Parathyroid adenoma (tissue), 2 donors: Measurements from ENCODE around the gene FABP1.

Source experiments
- H2AFZ ChIP-seq: fragments of 300-600 bp; sonication (generic); one replicate; pipeline ENCODE4 v1.7.0; 2017; ENCODE audit warnings: antibody characterized with exemption, mild to moderate bottlenecking
- H3K27ac ChIP-seq: fragments of 300-600 bp; sonication (generic); one replicate; pipeline ENCODE4 v1.7.0; 2017
- H3K27me3 ChIP-seq: fragments of 300-600 bp; sonication (generic); one replicate; pipeline ENCODE4 v1.7.0; 2017; ENCODE audit warnings: low read length; ENCODE audit not compliant: control insufficient read depth, insufficient read depth
- H3K36me3 ChIP-seq: fragments of 300-600 bp; sonication (generic); one replicate; pipeline ENCODE4 v1.7.0; 2017; ENCODE audit warnings: low read length; ENCODE audit not compliant: control insufficient read depth, insufficient read depth
- H3K4me1 ChIP-seq: fragments of 300-600 bp; sonication (generic); one replicate; pipeline ENCODE4 v1.7.0; 2017; ENCODE audit warnings: control low read depth
- H3K4me2 ChIP-seq: fragments of 300-600 bp; sonication (generic); one replicate; pipeline ENCODE4 v1.7.0; 2017; ENCODE audit warnings: low read length
- H3K4me3 ChIP-seq: fragments of 300-600 bp; sonication (generic); one replicate; pipeline ENCODE4 v1.7.0; 2017; ENCODE audit warnings: low read depth, low read length
- H3K79me2 ChIP-seq: fragments of 300-600 bp; sonication (generic); one replicate; pipeline ENCODE4 v1.7.0; 2017; ENCODE audit warnings: control low read depth
- H3K9ac ChIP-seq: fragments of 300-600 bp; sonication (generic); one replicate; pipeline ENCODE4 v1.7.0; 2017; ENCODE audit warnings: mild to moderate bottlenecking
- H3K9me3 ChIP-seq: fragments of 300-600 bp; sonication (generic); one replicate; pipeline ENCODE4 v1.7.0; 2017; ENCODE audit warnings: low read length; ENCODE audit not compliant: control insufficient read depth
- TF ChIP-seq, protein P1 (sequence below): fragments of 300-600 bp; sonication (generic); IDR thresholded peaks from one replicate; pipeline ENCODE4 v1.7.0; 2017; ENCODE audit warnings: antibody characterized with exemption, mild to moderate bottlenecking
- donor health status: primary hyperparathyroidism.

The FABP1 gene

DNA sequence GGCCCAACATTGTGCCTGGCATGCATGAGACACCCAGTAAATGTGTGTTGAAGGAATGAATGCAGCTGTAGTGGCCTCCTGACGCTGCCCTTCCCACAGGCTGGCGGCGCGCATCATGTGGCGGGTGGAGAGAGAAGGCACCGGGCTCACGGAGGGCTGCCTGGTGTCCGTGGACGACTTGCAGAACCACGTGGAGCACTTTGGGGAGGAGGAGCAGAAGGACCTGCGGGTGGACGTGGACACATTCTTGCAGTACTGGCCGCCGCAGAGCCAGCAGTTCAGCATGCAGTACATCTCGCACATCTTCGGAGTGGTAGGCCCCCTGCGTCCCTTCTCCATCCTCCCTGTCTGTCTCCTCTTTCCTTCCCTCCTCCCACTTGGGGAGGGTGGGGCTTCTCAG lies 40.1 kb downstream of the FABP1 start:
- no peak overlapping the region for H3K9ac ChIP-seq
- H3K4me3 ChIP-seq, result no peak overlapping the region
- no peaks in the 10 kb centered on the region for H3K36me3 ChIP-seq
- H3K4me2 ChIP-seq, result no peak overlapping the region
- H3K27ac ChIP-seq, result no peak overlapping the region
- H3K27me3 ChIP-seq, result no peaks in the 10 kb centered on the region
- H2AFZ ChIP-seq, result no peak overlapping the region
- no peaks in the 10 kb centered on the region for H3K9me3 ChIP-seq
- TF ChIP-seq, protein P1, sequence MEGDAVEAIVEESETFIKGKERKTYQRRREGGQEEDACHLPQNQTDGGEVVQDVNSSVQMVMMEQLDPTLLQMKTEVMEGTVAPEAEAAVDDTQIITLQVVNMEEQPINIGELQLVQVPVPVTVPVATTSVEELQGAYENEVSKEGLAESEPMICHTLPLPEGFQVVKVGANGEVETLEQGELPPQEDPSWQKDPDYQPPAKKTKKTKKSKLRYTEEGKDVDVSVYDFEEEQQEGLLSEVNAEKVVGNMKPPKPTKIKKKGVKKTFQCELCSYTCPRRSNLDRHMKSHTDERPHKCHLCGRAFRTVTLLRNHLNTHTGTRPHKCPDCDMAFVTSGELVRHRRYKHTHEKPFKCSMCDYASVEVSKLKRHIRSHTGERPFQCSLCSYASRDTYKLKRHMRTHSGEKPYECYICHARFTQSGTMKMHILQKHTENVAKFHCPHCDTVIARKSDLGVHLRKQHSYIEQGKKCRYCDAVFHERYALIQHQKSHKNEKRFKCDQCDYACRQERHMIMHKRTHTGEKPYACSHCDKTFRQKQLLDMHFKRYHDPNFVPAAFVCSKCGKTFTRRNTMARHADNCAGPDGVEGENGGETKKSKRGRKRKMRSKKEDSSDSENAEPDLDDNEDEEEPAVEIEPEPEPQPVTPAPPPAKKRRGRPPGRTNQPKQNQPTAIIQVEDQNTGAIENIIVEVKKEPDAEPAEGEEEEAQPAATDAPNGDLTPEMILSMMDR, result no peak
- no peaks in the 10 kb centered on the region for H3K4me1 ChIP-seq
- no peaks in the 10 kb centered on the region for H3K79me2 ChIP-seq

DNA sequence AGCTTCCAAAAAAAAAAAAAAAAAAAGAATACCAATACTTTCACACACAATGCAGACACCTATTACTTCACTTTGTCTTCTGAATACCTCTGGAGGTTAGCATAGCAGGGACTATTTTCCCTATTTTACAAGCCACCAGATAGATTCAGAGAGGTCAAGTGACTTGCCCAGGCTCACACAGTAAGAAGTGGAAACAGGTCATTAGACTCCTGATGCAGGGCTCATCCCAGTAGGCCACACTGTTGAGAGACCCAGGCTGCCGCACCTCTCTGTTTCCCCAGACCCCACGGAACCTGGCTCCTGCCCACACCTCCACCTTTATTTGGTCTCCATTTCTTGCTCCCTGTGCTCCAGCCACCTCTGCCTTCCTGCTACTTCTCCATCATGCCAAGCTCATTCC lies 40.8 kb downstream of the FABP1 start:
- Histone ChIP-seq H2AFZ (no peak overlapping the region), H3K27me3 (no peaks in the 10 kb centered on the region), H3K36me3 (no peaks in the 10 kb centered on the region), H3K9me3 (no peaks in the 10 kb centered on the region), H3K4me3 (no peak overlapping the region), H3K4me2 (no peak overlapping the region), H3K79me2 (no peaks in the 10 kb centered on the region), H3K27ac (no peak overlapping the region), H3K9ac (no peak overlapping the region), H3K4me1 (no peaks in the 10 kb centered on the region)
- TF ChIP-seq, protein P1, result no peak

DNA sequence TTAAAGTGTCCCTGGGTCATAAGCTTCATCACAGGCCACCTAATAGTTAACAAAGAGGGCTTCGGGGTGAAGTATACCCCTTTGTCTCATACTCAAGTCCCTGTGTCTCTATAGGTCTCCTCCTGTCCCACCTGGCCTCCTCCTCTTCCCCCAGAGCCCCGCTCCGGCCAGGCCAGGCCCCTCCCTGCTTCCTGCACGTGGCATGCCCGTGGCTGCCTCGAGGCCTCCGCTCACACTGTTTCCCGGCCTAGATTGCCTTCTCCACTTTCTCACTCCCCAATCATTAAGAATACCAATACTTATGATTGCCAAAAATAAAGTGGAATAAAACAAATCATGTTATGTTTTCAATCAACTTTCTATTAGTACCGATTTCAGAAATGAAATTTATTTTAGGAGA lies 41.5 kb downstream of the FABP1 start:
- no peak overlapping the region for H3K27ac ChIP-seq
- no peak overlapping the region for H3K4me3 ChIP-seq
- H3K4me1 ChIP-seq, result no peaks in the 10 kb centered on the region
- no peaks in the 10 kb centered on the region for H3K9me3 ChIP-seq
- TF ChIP-seq, protein P1, result no peak
- no peak overlapping the region for H3K4me2 ChIP-seq
- no peaks in the 10 kb centered on the region for H3K27me3 ChIP-seq
- no peaks in the 10 kb centered on the region for H3K79me2 ChIP-seq
- H3K36me3 ChIP-seq, result no peaks in the 10 kb centered on the region
- H3K9ac ChIP-seq, result no peak overlapping the region
- no peak overlapping the region for H2AFZ ChIP-seq

DNA sequence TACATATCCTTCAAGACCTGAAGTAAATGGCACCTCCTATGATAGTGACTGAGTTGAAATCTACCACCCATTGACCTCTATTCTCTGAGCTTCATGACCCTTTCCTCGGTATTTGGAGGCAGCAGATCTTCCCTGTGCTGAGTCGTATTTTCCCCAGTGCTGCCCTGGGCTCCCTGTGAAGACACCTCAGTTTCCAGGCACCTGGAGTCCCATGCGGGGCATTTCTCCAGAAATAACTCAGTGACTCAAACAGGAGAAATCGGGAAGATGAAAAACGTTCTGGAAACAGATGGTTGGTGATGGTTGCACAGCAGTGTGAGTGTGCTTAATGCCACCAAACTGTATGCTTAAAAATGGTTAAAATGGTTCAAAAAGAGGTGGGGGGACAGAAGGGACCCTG lies 42.3 kb downstream of the FABP1 start:
- no peaks in the 10 kb centered on the region for H3K4me1 ChIP-seq
- H3K79me2 ChIP-seq, result no peaks in the 10 kb centered on the region
- H3K36me3 ChIP-seq, result no peaks in the 10 kb centered on the region
- no peak overlapping the region for H3K4me2 ChIP-seq
- no peak overlapping the region for H2AFZ ChIP-seq
- TF ChIP-seq, protein P1, result no peak
- no peak overlapping the region for H3K27ac ChIP-seq
- no peaks in the 10 kb centered on the region for H3K27me3 ChIP-seq
- no peak overlapping the region for H3K4me3 ChIP-seq
- no peak overlapping the region for H3K9ac ChIP-seq
- H3K9me3 ChIP-seq, result no peaks in the 10 kb centered on the region

DNA sequence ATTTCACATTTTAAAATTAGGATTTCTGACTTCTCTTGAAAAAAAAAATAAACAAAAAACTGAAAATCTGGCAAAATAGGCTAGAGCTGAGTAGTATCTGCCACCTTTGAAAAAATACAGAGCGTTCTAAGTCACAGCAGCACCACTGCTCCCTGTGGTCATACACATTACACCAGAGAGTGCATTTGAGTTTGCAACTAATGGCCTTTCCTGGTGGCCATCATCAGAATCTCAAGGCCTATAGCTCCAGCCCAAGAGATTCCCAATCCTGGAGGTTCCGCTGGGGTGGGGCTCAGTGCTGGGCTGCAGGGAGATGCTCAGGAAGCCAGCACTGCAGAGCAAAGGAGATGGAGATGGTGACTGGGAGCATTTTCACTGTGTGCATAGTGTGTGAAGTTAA lies 42.8 kb downstream of the FABP1 start:
- Histone ChIP-seq H3K36me3 (no peaks in the 10 kb centered on the region), H3K9ac (no peak overlapping the region), H3K9me3 (no peaks in the 10 kb centered on the region), H3K79me2 (no peaks in the 10 kb centered on the region), H2AFZ (no peak overlapping the region), H3K4me3 (no peak overlapping the region), H3K27ac (no peak overlapping the region), H3K4me1 (no peaks in the 10 kb centered on the region), H3K4me2 (no peak overlapping the region), H3K27me3 (no peaks in the 10 kb centered on the region)
- TF ChIP-seq, protein P1, result no peak
